ENCODE data around the gene SLC35D2.
A peak's percentile ranks its signal among the peaks of the same experiment; 100 is the strongest.

SLC35D2 gene

DNA sequence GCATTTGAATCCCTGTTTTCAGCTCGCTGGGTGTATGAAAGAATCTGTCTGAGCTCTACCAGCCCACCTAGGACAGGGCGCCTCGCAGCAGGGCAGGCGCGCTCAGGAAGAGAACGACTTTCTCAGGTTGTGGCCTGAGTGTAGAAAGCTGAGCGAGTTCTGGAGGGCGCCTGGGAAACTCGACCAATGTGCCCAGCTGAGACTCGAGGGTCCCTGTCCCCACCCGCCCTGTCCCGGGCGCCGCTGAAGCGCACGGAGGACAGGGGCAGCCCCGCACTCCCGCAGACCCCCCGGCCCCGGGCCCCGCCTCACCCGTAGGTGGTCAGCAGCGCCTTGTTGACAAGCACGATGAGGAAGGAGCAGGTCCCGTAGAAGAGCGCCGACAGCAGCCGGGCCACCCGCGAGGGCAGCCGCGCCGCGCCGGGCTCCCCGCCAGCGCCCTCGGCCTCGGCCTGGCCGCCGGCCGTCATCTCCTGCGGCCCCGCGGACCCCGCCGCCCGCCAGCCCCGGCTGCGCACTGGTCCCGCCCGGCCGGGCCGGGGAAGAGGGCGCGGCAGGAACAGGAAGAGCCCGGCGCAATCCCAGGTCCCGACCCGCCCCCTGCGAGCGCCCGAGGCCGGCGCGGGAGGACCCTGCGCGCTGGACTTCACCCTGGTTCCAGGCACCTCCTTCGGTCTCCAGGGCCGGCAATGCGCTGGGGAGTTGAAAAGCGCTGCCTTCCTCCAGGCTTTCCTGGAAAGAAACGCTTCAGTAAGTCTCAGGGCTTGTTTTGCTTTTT lies at the start of gene SLC35D2:
Gene SLC35D2 (minus strand): TSS at position 547 of the 778 bp plus-strand sequence. CDS start 77 bp downstream, at position 470.
- Histone ChIP-seq H3K9ac (ENCODE audit: low read depth, low read length) (peak within 1 kb of the TSS; percentile 74), H3K4me3 (ENCODE audit: low read length) (peak within 1 kb of the TSS; percentile 77), H3K27me3 (ENCODE audit: insufficient read depth, low read length) (peaks cover 6% of the 10 kb centered on the region; the same call in 1 of the 2 replicates), H3K27ac (ENCODE audit: low read length) (no peak within 1 kb of the TSS), H3K9me3 (ENCODE audit: insufficient read depth, low read depth, low read length) (no peaks in the 10 kb centered on the region), H3K4me1 (ENCODE audit: insufficient read depth, low read length) (peaks cover 4% of the 10 kb centered on the region; the same call in 1 of the 2 replicates), H3K36me3 (ENCODE audit: insufficient read depth, low read depth, low read length) (peaks cover 34% of the 10 kb centered on the region)

DNA sequence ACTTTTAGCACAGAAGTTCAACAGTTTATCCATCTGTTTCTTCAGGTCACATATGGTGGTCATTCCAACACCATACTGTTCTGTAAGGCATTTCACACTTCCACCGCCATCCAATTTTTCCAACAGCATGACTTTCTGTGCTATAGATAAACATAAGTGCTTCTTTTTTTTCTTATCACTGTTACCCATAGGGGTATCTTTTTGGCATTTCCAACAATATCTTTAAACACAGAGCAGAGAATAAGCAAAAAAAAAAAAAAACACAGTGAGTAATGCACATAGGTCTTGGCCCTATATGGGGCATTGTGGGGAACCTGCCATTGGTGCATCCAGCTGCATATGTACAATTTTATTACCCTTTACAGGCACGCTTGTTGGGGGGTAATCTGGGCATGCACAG lies 46.9 kb upstream of the SLC35D2 start:
- H3K27me3 ChIP-seq (ENCODE audit: insufficient read depth, low read length): no peaks in the 10 kb centered on the region
- no peaks in the 10 kb centered on the region for H3K4me1 ChIP-seq (ENCODE audit: insufficient read depth, low read length)
- H3K4me3 ChIP-seq (ENCODE audit: low read length): no peak overlapping the region
- H3K9ac ChIP-seq (ENCODE audit: low read depth, low read length): no peak overlapping the region
- H3K27ac ChIP-seq (ENCODE audit: low read length): no peak overlapping the region
- H3K36me3 ChIP-seq (ENCODE audit: insufficient read depth, low read depth, low read length): no peaks in the 10 kb centered on the region
- no peaks in the 10 kb centered on the region for H3K9me3 ChIP-seq (ENCODE audit: insufficient read depth, low read depth, low read length)

DNA sequence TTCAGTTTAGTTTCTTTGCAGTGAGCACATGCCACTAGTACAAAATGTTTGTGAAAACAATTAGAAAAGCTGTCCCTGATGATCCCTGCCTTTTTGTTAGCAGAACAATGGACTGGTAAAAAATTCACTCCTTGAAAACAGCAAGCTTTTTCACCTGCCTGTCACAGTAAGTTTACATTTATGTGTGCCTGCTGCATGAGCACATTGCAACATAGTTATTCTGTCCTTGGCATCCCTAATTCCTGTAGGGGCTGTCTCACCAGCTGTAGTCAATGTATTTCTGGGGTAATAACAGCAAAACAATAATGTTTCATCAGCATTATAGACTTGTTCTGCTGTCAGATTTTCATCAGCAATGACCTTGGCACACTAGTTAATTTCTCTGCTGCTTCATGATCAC lies 46.2 kb upstream of the SLC35D2 start:
- Histone ChIP-seq H3K4me1 (ENCODE audit: insufficient read depth, low read length) (no peaks in the 10 kb centered on the region), H3K36me3 (ENCODE audit: insufficient read depth, low read depth, low read length) (no peaks in the 10 kb centered on the region), H3K9ac (ENCODE audit: low read depth, low read length) (no peak overlapping the region), H3K4me3 (ENCODE audit: low read length) (no peak overlapping the region), H3K27ac (ENCODE audit: low read length) (no peak overlapping the region), H3K27me3 (ENCODE audit: insufficient read depth, low read length) (no peaks in the 10 kb centered on the region), H3K9me3 (ENCODE audit: insufficient read depth, low read depth, low read length) (no peaks in the 10 kb centered on the region)

DNA sequence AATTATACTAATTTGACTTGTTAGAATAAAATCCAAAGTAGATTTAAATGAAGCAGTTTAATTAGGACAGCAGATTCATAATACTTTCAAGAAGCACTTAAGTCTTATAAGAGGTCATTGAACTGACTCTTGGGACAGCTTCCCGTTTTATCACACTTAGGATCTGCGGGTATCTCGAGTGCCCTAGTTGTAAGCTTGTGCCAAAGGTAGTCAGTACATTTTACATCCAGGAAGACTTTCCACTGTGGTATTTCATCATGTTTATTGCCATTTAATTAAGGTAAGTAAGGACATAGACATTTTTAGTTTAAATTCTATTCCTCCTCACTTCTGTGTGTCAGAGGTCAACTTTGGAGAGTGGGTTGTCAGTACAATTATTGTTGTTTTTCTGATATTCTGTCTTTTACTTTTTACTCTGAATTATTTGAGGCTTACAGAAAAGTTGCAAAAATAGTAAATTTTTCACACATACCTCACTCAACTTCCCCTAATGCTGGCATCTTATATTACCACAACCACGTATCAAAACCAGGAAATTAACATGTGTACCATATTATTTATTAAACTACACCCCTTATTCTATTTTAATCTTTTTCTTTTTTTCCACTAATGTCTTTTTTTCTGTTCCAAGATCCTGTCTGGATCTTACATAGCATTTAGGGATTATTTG lies 42.1 kb upstream of the SLC35D2 start:
- Histone ChIP-seq H3K4me3 (ENCODE audit: low read length) (no peak overlapping the region), H3K9ac (ENCODE audit: low read depth, low read length) (no peak overlapping the region), H3K27ac (ENCODE audit: low read length) (no peak overlapping the region), H3K9me3 (ENCODE audit: insufficient read depth, low read depth, low read length) (no peaks in the 10 kb centered on the region), H3K36me3 (ENCODE audit: insufficient read depth, low read depth, low read length) (no peaks in the 10 kb centered on the region), H3K4me1 (ENCODE audit: insufficient read depth, low read length) (peaks cover 4% of the 10 kb centered on the region; the same call in 1 of the 2 replicates), H3K27me3 (ENCODE audit: insufficient read depth, low read length) (no peaks in the 10 kb centered on the region)

DNA sequence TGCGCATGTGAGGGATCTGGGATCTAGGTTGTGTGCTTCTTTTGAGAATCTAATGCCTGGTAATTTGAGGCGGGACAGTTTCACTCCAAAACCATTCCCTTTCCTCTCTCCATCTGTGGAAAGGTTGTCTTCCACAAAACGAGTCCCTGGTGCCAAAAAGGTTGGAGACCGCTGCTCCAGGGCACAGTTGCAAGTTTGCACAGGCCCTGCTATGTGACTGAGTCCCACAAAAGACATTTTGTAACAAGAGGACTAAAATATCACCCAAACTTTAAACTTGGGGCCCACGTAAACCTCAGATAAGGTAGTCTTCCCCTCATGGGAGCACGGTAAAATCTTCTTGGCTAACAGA lies 40.5 kb upstream of the SLC35D2 start:
- no peaks in the 10 kb centered on the region for H3K9me3 ChIP-seq (ENCODE audit: insufficient read depth, low read depth, low read length)
- no peaks in the 10 kb centered on the region for H3K27me3 ChIP-seq (ENCODE audit: insufficient read depth, low read length)
- H3K27ac ChIP-seq (ENCODE audit: low read length): no peak overlapping the region
- H3K4me1 ChIP-seq (ENCODE audit: insufficient read depth, low read length): peaks cover 14% of the 10 kb centered on the region
- no peak overlapping the region for H3K4me3 ChIP-seq (ENCODE audit: low read length)
- no peak overlapping the region for H3K9ac ChIP-seq (ENCODE audit: low read depth, low read length)
- no peaks in the 10 kb centered on the region for H3K36me3 ChIP-seq (ENCODE audit: insufficient read depth, low read depth, low read length)

DNA sequence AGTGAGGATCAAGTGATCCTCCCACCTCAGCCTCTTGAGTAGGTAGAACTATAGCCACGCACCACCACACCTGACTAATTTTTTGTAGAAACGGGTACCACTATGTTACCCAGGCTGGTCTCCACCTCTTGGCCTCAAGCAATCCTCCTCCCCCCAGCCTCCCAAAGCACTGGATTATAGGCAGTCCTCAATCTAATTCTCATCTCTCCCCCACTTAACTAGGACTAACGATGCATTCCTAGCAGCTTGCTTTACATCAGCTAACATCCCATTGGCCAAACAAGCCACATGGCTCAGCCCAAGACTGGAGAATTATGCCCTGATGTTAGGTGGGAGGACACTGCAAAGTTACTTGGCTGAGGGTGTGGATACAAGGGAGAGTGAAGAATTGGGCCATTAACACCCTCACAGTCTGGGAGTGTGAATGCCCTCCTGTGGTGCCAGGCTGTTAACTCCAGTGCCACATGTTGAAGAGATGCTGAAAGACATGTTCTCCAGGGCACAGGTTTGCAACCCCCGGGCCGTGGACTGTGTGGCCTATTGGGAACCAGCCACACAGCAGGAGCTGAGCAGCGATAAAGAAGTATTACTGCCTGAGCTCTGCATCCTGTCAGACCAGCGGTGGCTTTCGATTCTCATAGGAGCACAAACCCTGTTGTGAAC lies 39.9 kb upstream of the SLC35D2 start:
- no peak overlapping the region for H3K4me3 ChIP-seq (ENCODE audit: low read length)
- H3K27ac ChIP-seq (ENCODE audit: low read length): no peak overlapping the region
- H3K9ac ChIP-seq (ENCODE audit: low read depth, low read length): no peak overlapping the region
- H3K27me3 ChIP-seq (ENCODE audit: insufficient read depth, low read length): no peaks in the 10 kb centered on the region
- H3K9me3 ChIP-seq (ENCODE audit: insufficient read depth, low read depth, low read length): no peaks in the 10 kb centered on the region
- H3K36me3 ChIP-seq (ENCODE audit: insufficient read depth, low read depth, low read length): no peaks in the 10 kb centered on the region
- peaks cover 14% of the 10 kb centered on the region for H3K4me1 ChIP-seq (ENCODE audit: insufficient read depth, low read length)

DNA sequence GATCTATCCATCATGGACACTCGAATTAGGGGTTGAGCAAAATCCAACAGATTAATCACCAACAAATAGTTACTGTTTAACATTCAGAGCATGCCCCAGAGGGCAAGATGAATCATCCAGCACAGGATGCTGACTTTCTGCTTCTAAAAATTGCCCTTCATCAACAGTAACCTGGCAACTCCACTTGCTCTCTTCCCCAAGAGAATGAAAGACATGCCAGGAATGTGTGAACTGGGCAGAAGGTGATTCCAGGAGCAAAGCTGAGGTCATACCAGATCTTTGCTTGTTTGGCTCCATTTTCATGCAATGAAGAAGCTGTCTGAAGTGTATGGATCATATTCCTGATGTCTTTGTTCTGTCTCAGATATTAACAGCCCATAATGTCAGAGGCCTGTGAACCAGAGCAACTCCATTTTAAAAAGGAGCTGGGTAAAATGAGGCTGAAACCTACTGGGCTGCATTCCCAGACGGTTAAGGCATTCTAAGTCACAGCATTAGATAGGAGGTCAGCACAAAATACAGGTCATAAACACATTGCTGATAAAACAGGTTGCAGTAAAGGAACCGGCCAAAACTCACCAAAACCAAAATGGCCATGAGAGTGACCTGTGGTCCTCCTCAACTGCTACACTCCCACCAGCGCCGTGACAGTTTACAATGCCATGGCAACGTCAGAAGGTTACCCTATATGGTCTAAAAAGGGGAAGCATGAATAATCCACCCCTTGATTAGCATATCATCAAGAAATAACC lies 37.1 kb upstream of the SLC35D2 start:
- no peaks in the 10 kb centered on the region for H3K36me3 ChIP-seq (ENCODE audit: insufficient read depth, low read depth, low read length)
- H3K27me3 ChIP-seq (ENCODE audit: insufficient read depth, low read length): no peaks in the 10 kb centered on the region
- no peak overlapping the region for H3K27ac ChIP-seq (ENCODE audit: low read length)
- no peaks in the 10 kb centered on the region for H3K9me3 ChIP-seq (ENCODE audit: insufficient read depth, low read depth, low read length)
- peak overlapping the region; percentile 95; the same call in 1 of the 2 replicates for H3K9ac ChIP-seq (ENCODE audit: low read depth, low read length)
- H3K4me1 ChIP-seq (ENCODE audit: insufficient read depth, low read length): peaks cover 14% of the 10 kb centered on the region
- peak overlapping the region; percentile 24; the same call in 1 of the 2 replicates for H3K4me3 ChIP-seq (ENCODE audit: low read length)

DNA sequence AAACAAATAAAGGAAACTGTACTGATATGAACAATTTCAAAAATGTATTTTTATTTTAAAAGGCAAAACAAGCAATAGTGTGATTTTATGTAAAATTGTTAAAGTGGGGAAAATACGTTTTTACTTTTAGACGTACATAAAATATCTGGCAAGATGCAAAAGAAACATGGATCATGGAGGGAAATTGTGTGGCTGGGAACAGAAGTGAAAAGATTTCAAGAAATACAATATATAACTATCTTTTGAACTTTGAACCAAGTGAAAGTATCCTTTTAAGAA lies 36.1 kb upstream of the SLC35D2 start:
- Histone ChIP-seq H3K27ac (ENCODE audit: low read length) (peak overlapping the region; percentile 67), H3K4me1 (ENCODE audit: insufficient read depth, low read length) (peaks cover 14% of the 10 kb centered on the region), H3K9me3 (ENCODE audit: insufficient read depth, low read depth, low read length) (no peaks in the 10 kb centered on the region), H3K9ac (ENCODE audit: low read depth, low read length) (peak overlapping the region; percentile 95; the same call in 1 of the 2 replicates), H3K4me3 (ENCODE audit: low read length) (peak overlapping the region; percentile 81), H3K27me3 (ENCODE audit: insufficient read depth, low read length) (no peaks in the 10 kb centered on the region), H3K36me3 (ENCODE audit: insufficient read depth, low read depth, low read length) (no peaks in the 10 kb centered on the region)

DNA sequence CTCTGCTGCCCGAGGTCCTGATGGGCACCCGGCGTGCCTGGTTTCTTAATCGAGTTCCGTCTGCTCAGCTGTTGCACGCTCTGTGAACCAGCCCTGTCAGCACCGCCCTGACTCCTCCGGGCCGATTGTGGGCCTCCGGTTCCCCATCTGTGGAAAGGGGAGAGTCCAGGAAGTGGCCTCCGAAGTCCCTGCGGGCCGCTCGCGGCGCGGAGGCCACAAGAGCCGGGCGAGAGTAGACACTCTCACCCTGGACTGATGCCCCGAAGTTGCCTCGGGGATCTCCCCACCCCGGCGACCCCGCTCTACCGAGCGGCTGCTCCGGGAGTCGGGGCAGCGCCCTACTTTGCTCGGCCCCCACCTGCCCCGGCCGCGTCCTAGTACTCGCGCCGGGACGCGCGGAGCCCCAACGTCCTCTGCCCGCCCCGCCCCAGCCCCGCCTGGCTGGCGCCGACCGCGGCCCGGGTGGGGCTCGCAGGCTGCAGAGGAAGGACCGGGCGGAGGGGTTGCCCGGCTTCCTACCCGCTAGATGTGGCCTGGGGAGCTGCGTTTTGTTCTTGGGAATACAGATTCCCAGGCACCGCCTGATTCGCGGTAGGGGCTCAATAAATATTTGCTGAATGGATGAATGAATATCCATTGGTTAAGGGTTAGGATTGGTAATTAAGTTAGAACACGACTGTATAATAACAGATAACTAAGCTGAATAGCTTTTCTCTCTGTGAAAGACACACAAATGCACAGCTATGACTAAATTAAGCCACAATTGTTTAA lies 35.6 kb upstream of the SLC35D2 start:
- H3K9me3 ChIP-seq (ENCODE audit: insufficient read depth, low read depth, low read length): no peaks in the 10 kb centered on the region
- H3K36me3 ChIP-seq (ENCODE audit: insufficient read depth, low read depth, low read length): no peaks in the 10 kb centered on the region
- H3K27ac ChIP-seq (ENCODE audit: low read length): peak overlapping the region; percentile 67
- peak overlapping the region; percentile 81 for H3K4me3 ChIP-seq (ENCODE audit: low read length)
- H3K27me3 ChIP-seq (ENCODE audit: insufficient read depth, low read length): no peaks in the 10 kb centered on the region
- peaks cover 14% of the 10 kb centered on the region for H3K4me1 ChIP-seq (ENCODE audit: insufficient read depth, low read length)
- peak overlapping the region; percentile 95; the same call in 1 of the 2 replicates for H3K9ac ChIP-seq (ENCODE audit: low read depth, low read length)

DNA sequence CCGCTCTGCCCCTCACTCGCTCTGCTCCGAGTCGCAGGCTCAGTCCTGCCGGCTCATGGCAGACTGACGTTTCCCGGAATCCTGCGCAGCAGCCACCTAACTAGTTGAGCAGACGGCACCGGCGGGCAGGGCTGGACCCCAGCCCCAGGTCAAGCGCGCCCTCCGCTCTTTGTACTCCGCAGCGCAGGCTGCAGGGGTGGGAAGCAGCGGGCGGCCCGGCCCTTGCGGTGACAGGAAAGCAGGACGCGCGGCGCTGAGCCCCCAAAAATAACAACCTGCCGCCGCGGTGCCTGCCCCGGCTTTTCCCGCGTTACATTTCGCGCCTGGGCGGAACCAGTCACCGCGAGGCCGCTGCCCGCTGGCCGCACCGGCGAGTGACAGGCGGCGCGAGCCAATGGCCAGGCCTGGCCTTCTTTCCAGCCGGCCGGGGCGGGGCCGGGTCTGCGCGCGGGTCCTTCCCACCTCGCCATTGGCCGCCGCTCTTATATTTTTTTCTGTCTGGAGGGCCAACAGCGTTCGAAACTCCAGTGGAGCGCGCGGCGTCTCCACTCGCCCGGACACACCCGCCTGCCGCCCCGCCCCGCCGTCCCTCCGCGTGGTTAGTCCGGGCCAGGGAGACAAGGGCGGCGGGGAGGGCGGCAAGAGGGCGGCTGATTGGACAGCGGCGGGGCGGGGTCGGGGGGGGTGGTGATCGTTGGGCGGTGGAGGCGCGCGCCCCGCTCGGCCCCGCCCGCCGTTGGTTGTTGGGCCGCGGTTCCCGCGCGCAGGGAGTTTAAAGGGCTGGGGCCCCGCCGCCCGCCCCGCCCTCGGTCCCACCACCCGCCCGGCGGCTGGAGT lies 34.8 kb upstream of the SLC35D2 start, which contains the start of gene ZNF367:
Gene ZNF367 (minus strand): TSS at position 288 of the 837 bp plus-strand sequence. CDS start 338 bp downstream, outside the sequence.
- Histone ChIP-seq H3K9me3 (ENCODE audit: insufficient read depth, low read depth, low read length) (no peaks in the 10 kb centered on the region), H3K4me3 (ENCODE audit: low read length) (peak within 1 kb of the TSS; percentile 91), H3K9ac (ENCODE audit: low read depth, low read length) (peak within 1 kb of the TSS; percentile 95), H3K4me1 (ENCODE audit: insufficient read depth, low read length) (peaks cover 14% of the 10 kb centered on the region), H3K36me3 (ENCODE audit: insufficient read depth, low read depth, low read length) (no peaks in the 10 kb centered on the region), H3K27ac (ENCODE audit: low read length) (peak within 1 kb of the TSS; percentile 67), H3K27me3 (ENCODE audit: insufficient read depth, low read length) (no peaks in the 10 kb centered on the region)
